PFSK-1 (cell line): ENCODE data around the gene TRIM47.

Source experiments
- FOXP2 ChIP-seq: optimal IDR thresholded peaks from 2 replicates; pipeline ENCODE3; 2011; ENCODE audit warnings: borderline replicate concordance, control low read depth, inconsistent platforms; ENCODE audit not compliant: insufficient read depth; ENCODE audit errors: extremely low read length, extremely low read depth
- POLR2AphosphoS5 ChIP-seq: IDR thresholded peaks from 2 replicates; pipeline ENCODE4 v1.6.1; 2012; ENCODE audit warnings: low read depth, mild to moderate bottlenecking, control low read depth, low read length, moderate library complexity
- REST ChIP-seq, 2 experiments: IDR thresholded peaks; 2 replicates each; pipeline versions ENCODE4 v1.6.1 to v1.8.0; 2011 to 2012; ENCODE audit warnings: low read depth in 2 of 2, low read length in 2 of 2, control low read depth in 1 of 2, inconsistent platforms in 1 of 2, mild to moderate bottlenecking in 1 of 2, moderate library complexity in 1 of 2; ENCODE audit not compliant: insufficient read depth in 1 of 2
- SIN3A ChIP-seq: IDR thresholded peaks from 2 replicates; pipeline ENCODE4 v1.6.1; 2012; ENCODE audit warnings: mild to moderate bottlenecking, low read length, moderate library complexity, borderline replicate concordance; ENCODE audit not compliant: insufficient read depth
- TAF1 ChIP-seq: IDR thresholded peaks from 2 replicates; pipeline ENCODE4 v1.6.1; 2012; ENCODE audit warnings: low read length, control low read depth, borderline replicate concordance; ENCODE audit not compliant: insufficient read depth

Gene TRIM47

GRCh38 chr17:75825748-75826370 lies 52.5 kb downstream of the TRIM47 start:
- TF ChIP-seq REST (IDR thresholded peaks at IDR 0.05; ENCODE audit: insufficient read depth in 1 of 2, low read depth in 2 of 2, low read length in 2 of 2) (no peak), SIN3A (no peak), POLR2AphosphoS5 (0 out of 2 replicates have a peak, but pooled peaks have one; percentile 19), TAF1 (no peak), FOXP2 (no peak)

DNA sequence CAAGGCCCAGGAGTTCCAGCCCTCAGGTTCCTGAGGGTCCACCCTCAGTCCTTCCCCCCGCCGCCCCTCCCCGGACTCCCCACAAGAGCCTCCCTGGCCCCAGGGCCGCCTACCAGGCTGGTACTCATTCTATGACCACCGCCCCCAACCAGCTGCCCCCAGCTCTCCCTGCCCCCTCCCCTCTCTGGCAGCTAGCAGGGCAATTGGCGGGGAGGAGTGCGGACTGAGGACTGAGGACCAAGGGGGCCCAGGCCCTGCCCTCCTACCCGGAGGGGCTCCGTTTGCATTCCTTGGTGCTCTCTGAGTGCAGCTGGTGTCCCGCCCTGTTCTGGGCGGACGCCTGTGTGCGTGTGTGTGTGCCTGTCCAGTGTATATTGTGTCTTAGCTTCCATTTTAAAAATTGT lies 53.2 kb downstream of the TRIM47 start:
- TF ChIP-seq SIN3A (no peak), REST (IDR thresholded peaks at IDR 0.05; ENCODE audit: insufficient read depth in 1 of 2, low read depth in 2 of 2, low read length in 2 of 2) (no peak), TAF1 (no peak), FOXP2 (no peak), POLR2AphosphoS5 (no peak)

DNA sequence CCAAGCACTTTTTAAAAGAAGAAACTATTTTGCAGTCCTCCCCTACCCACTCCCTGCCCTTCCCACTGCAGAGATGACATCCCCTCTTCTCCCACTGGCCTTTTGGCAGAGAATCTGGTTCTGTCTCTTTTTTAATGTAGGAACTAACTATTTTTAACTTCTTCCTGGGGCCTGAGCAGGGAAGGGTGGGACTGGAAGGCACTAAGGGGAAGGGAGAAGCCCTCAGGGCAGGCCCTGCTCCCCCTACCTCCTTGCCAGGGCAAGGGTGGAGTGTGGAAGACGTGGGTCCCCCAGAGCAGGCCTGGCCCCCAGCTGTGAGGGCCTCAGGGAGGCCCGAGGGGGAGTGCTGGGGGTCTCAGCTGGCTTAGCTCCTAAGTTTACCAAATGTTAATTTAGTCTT lies 53.7 kb downstream of the TRIM47 start:
- no peak for TF ChIP-seq TAF1
- TF ChIP-seq REST (IDR thresholded peaks at IDR 0.05; ENCODE audit: insufficient read depth in 1 of 2, low read depth in 2 of 2, low read length in 2 of 2) = no peak
- no peak for TF ChIP-seq SIN3A
- TF ChIP-seq POLR2AphosphoS5 = no peak
- TF ChIP-seq FOXP2 = no peak
